Measurements from ENCODE around the gene PAQR9.

The PAQR9 gene

DNA sequence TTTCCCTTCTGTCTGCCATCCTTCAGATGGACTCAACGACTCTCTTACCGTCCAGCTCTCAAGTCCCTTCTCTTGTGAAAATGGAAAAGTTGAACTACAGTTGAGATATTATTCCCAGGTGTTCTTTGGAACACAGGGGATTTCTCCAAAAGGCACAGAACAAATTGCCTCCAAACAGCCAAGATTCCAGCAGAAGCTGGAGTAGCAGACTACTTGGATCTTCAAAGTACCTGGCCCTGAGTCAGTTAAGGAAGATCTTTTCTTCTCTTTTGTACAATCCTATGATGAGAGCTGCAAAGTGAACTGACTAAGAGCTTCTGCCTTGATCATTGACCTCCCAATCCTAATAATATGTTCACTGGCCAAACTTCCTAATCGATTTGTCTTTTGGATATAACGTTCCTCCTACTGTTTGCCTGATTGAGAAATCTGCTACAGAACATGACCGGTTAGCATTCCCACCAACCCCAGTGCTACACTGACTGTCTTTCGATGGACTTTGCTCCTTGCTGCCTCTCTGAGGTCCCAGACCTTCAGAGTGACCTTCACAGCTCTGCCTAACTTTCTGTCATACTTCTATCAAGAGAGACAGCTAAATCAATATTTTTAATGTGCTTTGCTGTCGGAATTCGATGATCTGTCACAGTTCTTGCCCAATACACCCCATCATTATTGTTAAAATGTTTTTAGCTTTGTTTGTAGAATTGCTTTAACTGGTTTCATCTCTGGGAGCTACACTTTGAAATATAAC lies 21.9 kb downstream of the PAQR9 start:
- H3K4me3 ChIP-seq: no peak overlapping the region
- no peak overlapping the region for H3K27ac ChIP-seq
- TF ChIP-seq POLR2AphosphoS5 (IDR thresholded peaks at IDR 0.05; ENCODE audit: borderline replicate concordance, low read depth, low read length) (no peak), EZH2 (IDR thresholded peaks at IDR 0.05) (no peak), FOXP2 (optimal IDR thresholded peaks at IDR 0.05; ENCODE audit: control extremely low read depth, extremely low read length, insufficient read depth) (no peak)
- H3K36me3 ChIP-seq (ENCODE audit: insufficient read depth, low read length): no peaks in the 10 kb centered on the region
- H3K9ac ChIP-seq (ENCODE audit: insufficient read length): no peak overlapping the region
- H3K9me3 ChIP-seq (ENCODE audit: low read depth, low read length): no peaks in the 10 kb centered on the region
- DNase-seq (ENCODE audit: low read depth, low spot score): no peak

DNA sequence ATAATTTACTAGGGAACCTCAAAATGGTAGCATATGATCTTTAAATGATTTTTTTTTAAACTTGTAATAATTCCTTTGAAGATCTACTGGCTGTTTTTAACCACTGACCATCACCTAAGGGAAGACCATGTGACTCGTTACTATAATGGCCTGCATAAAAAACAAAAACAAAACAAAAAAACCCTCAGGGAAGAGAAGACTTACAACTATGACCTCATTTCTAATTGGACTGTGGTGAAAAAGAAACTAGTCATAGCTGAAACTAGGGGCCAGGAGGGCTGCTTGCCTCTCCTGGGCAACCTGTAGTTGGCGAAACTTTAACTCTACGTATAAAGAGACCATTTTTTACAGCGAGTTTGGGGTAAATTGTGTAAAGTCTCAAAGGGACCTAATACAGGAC lies 23.0 kb downstream of the PAQR9 start:
- no peaks in the 10 kb centered on the region for H3K36me3 ChIP-seq (ENCODE audit: insufficient read depth, low read length)
- no peak overlapping the region for H3K9ac ChIP-seq (ENCODE audit: insufficient read length)
- H3K27ac ChIP-seq: no peak overlapping the region

DNA sequence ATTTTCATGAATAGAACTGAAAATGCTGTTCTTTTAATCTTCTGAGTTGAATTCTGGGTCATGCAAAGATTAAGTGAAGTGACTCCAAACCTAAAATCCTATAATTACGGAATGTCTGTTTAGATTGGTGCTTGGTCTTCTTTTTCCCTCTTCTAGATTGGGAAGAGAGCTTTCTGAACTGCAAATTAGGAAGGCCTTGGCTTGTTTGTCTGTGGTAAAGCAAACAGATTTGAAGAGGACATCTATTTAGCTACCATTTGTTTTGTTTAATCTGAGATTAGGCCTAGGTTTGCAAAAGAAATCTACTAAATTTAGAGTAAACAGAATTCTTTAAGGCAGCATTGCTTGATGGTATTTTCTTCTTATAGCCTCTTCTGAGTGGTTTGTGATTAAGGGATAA lies 23.5 kb downstream of the PAQR9 start:
- H3K9me3 ChIP-seq (ENCODE audit: low read depth, low read length): no peaks in the 10 kb centered on the region
- no peak overlapping the region for H3K27ac ChIP-seq
- no peak for TF ChIP-seq POLR2AphosphoS5 (IDR thresholded peaks at IDR 0.05; ENCODE audit: borderline replicate concordance, low read depth, low read length)
- no peak for TF ChIP-seq EZH2 (IDR thresholded peaks at IDR 0.05)
- no peak for TF ChIP-seq FOXP2 (optimal IDR thresholded peaks at IDR 0.05; ENCODE audit: control extremely low read depth, extremely low read length, insufficient read depth)
- H3K4me3 ChIP-seq: no peak overlapping the region
- H3K36me3 ChIP-seq (ENCODE audit: insufficient read depth, low read length): no peaks in the 10 kb centered on the region
- H3K9ac ChIP-seq (ENCODE audit: insufficient read length): no peak overlapping the region
- DNase-seq (ENCODE audit: low read depth, low spot score): no peak

More for the DNA sequence above, 23.0 kb downstream of the PAQR9 start:
- DNase-seq (ENCODE audit: low read depth, low spot score): no peak
- TF ChIP-seq FOXP2 (optimal IDR thresholded peaks at IDR 0.05; ENCODE audit: control extremely low read depth, extremely low read length, insufficient read depth): no peak
- no peak for TF ChIP-seq POLR2AphosphoS5 (IDR thresholded peaks at IDR 0.05; ENCODE audit: borderline replicate concordance, low read depth, low read length)
- no peak for TF ChIP-seq EZH2 (IDR thresholded peaks at IDR 0.05)
- no peaks in the 10 kb centered on the region for H3K9me3 ChIP-seq (ENCODE audit: low read depth, low read length)
- no peak overlapping the region for H3K4me3 ChIP-seq

DNA sequence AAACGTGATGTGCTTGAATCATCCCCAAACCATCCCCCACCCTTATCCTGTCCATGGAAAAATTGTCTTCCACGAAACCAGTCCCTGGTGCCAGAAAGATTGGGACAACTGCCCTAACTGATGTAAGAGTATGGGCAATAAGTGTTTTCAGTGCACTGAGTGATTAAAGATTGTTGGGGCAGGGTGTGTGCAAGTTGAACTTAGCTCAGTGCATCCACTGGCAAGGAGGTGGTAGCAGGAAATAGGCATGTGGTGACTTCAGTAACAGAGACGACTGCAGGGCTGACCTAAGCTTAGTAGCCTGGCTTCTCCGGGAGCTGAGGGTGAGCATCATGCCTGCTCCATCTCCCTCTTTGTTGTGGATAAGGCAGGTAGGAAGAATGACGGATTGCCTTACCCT lies 27.5 kb downstream of the PAQR9 start:
- Histone ChIP-seq H3K36me3 (ENCODE audit: insufficient read depth, low read length) (no peaks in the 10 kb centered on the region), H3K27ac (no peak overlapping the region), H3K9ac (ENCODE audit: insufficient read length) (no peak overlapping the region), H3K9me3 (ENCODE audit: low read depth, low read length) (no peaks in the 10 kb centered on the region), H3K4me3 (no peak overlapping the region)
- TF ChIP-seq FOXP2 (optimal IDR thresholded peaks at IDR 0.05; ENCODE audit: control extremely low read depth, extremely low read length, insufficient read depth) (no peak), POLR2AphosphoS5 (IDR thresholded peaks at IDR 0.05; ENCODE audit: borderline replicate concordance, low read depth, low read length) (no peak)
- no peak for DNase-seq (ENCODE audit: low read depth, low spot score)

DNA sequence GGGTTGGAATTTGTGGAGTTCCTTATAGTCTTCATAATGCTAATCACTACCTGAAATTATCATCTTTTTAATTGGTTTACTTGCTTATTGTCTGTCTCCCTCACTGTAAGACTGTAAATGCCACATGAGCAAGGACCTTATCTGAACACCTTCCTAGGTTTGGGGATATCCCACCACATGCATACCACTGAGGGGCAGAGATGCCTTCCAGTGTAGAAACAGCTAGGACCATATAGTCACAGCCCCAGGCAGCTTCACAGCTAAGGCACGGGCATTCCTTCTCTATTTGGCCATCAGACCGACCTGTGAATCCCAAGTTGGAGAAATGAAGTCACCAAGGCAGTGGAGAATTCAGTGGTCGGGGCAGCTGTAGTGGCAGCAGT lies 28.6 kb downstream of the PAQR9 start:
- TF ChIP-seq FOXP2 (optimal IDR thresholded peaks at IDR 0.05; ENCODE audit: control extremely low read depth, extremely low read length, insufficient read depth) (no peak), POLR2AphosphoS5 (IDR thresholded peaks at IDR 0.05; ENCODE audit: borderline replicate concordance, low read depth, low read length) (no peak), EZH2 (IDR thresholded peaks at IDR 0.05) (no peak)
- no peak overlapping the region for H3K27ac ChIP-seq
- no peak overlapping the region for H3K9ac ChIP-seq (ENCODE audit: insufficient read length)
- H3K9me3 ChIP-seq (ENCODE audit: low read depth, low read length): no peaks in the 10 kb centered on the region
- H3K4me3 ChIP-seq: no peak overlapping the region
- DNase-seq (ENCODE audit: low read depth, low spot score): no peak
- H3K36me3 ChIP-seq (ENCODE audit: insufficient read depth, low read length): no peaks in the 10 kb centered on the region

DNA sequence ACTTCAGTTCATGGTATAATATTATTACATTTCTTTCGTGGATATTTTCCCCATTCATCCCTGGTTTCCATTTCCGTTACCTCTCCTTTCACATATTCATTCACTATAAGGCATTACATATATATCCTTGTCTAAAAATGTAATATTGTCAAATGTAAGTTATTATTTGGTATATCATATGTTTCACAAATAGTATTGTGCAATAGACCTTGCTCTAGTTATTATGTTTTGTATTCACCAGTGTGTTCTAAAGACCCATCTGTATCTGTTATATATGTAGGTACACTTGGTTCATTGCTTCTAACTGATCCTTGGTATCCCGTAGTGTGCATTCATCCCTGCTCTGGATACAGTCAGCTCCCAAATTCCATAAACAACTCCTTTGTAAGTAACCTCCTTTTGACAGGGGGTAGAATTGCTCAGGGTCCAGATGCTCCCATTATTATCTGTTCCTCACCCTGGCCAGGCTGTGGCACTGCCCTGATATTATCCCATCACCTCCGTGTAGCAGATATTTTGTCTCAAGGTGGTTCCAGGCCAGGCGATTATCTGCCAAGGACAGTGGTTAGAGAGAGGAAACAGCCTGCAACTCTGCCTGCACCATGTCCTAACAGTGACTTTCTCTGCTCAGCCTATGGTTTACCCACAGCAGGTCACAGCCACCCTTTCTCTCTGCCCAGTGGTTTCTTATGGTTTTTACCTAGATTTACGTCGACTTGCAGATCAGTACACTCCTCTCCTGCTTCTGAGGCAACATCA lies 29.2 kb downstream of the PAQR9 start:
- Histone ChIP-seq H3K9ac (ENCODE audit: insufficient read length) (no peak overlapping the region), H3K9me3 (ENCODE audit: low read depth, low read length) (no peaks in the 10 kb centered on the region), H3K27ac (no peak overlapping the region), H3K4me3 (no peak overlapping the region), H3K36me3 (ENCODE audit: insufficient read depth, low read length) (no peaks in the 10 kb centered on the region)
- no peak for DNase-seq (ENCODE audit: low read depth, low spot score)
- no peak for TF ChIP-seq EZH2 (IDR thresholded peaks at IDR 0.05)
- no peak for TF ChIP-seq POLR2AphosphoS5 (IDR thresholded peaks at IDR 0.05; ENCODE audit: borderline replicate concordance, low read depth, low read length)
- no peak for TF ChIP-seq FOXP2 (optimal IDR thresholded peaks at IDR 0.05; ENCODE audit: control extremely low read depth, extremely low read length, insufficient read depth)

DNA sequence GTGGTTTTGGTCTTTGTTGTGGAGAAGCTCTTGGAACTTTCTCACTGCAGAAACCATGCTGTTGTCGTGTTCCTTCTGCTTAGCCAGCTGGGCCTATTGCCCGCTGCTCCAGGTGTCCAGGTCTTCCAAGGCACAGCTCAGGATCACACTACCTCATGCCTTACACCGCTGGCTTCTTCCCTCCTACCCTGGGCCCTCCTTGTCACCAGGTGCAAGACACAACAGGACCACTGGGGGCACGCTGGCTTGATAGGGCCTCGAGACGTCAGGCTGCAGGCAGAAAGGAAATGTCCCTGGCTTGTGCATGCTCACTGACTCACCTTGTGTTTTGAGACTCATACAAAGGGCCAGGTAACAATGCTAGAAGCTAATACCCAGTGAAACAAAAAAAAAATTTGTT lies 32.3 kb downstream of the PAQR9 start:
- TF ChIP-seq POLR2AphosphoS5 (IDR thresholded peaks at IDR 0.05; ENCODE audit: borderline replicate concordance, low read depth, low read length): no peak
- TF ChIP-seq FOXP2 (optimal IDR thresholded peaks at IDR 0.05; ENCODE audit: control extremely low read depth, extremely low read length, insufficient read depth): no peak
- no peak for TF ChIP-seq EZH2 (IDR thresholded peaks at IDR 0.05)
- no peak for DNase-seq (ENCODE audit: low read depth, low spot score)
- Histone ChIP-seq H3K4me3 (no peak overlapping the region), H3K36me3 (ENCODE audit: insufficient read depth, low read length) (no peaks in the 10 kb centered on the region), H3K9ac (ENCODE audit: insufficient read length) (no peak overlapping the region), H3K9me3 (ENCODE audit: low read depth, low read length) (no peaks in the 10 kb centered on the region), H3K27ac (no peak overlapping the region)

DNA sequence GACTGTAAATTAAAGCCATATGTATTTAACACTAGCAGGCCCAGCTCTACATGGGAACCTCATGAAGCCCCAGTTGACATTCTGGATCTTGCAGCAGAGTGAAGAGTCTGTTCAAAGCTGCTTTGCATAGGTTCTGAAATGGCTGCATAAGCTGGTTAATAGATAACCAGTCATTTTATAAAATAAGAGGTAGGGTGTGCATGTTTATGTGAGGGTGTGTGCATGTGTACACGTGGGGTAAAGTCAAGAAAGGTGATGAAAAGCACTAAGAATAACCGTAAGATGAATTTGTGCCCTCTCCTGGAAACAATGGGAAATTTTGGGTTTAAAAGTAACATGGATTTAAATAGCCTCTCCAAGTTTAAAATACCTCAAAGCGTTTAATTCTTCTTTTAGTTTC lies 33.0 kb downstream of the PAQR9 start:
- Histone ChIP-seq H3K36me3 (ENCODE audit: insufficient read depth, low read length) (no peaks in the 10 kb centered on the region), H3K27ac (no peak overlapping the region), H3K9me3 (ENCODE audit: low read depth, low read length) (no peaks in the 10 kb centered on the region), H3K9ac (ENCODE audit: insufficient read length) (no peak overlapping the region), H3K4me3 (no peak overlapping the region)
- TF ChIP-seq EZH2 (IDR thresholded peaks at IDR 0.05) (no peak), POLR2AphosphoS5 (IDR thresholded peaks at IDR 0.05; ENCODE audit: borderline replicate concordance, low read depth, low read length) (no peak)
- DNase-seq (ENCODE audit: low read depth, low spot score): no peak
